ENCODE measurements around the gene DLG2. TPM values are rescaled to one million over a fixed set of nuclear protein-coding genes. Genes with fewer than 3 reads are reported as not detected.

The DLG2 gene
- total and polyA plus RNA-seq, 2 of the 8 experiments (the other 6 are each of a cell fraction or from before 2014, with no cell fraction given), result 1.7 to 14.3 TPM

DNA sequence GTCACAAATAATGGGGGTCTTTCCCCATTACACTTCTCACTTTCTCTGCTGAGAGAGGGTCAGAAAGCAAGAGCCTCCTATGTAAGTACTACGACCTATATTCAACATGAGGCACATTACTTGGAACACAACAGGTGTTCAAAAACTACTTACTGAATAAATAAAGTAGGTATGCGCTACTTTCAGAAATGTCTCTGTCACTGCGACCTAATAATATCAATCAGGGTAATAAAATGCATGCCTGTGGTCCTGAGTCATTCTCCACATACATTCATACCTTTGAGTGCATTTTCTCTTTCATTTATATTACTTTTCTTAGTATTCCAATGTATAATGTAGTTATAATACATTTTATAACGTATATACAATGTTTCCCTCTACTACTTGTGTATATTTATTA is 838.9 kb downstream of the DLG2 start:
- H2BK15ac ChIP-seq (ENCODE audit: low read length), result no peak overlapping the region
- H3K79me1 ChIP-seq (ENCODE audit: low read depth, low read length), result no peaks in the 10 kb centered on the region
- H3K14ac ChIP-seq (ENCODE audit: insufficient read length), result no peak overlapping the region
- H3K4me3 ChIP-seq (ENCODE audit: extremely low read depth in 1 of 4, insufficient read depth in 2 of 4, low read depth in 3 of 4, low read length in 4 of 4), result no peak overlapping the region
- 83% methylated on average over 4 of the region's 4 CpGs; no CpG with 5 or more reads in 1 of the 2 experiments for WGBS, 2 experiments (ENCODE audit: extremely low coverage in 1 of 2, insufficient coverage in 1 of 2, insufficient read length in 1 of 2, insufficient replicate concordance in 2 of 2, low coverage in 1 of 2, low lambda C conversion rate in 2 of 2, missing lambda C conversion rate in 1 of 2)
- H2BK120ac ChIP-seq (replicated peaks; ENCODE audit: low read depth, low read length), result no peak overlapping the region
- H3K27me3 ChIP-seq (replicated peaks in 1 of 4; ENCODE audit: control insufficient read depth in 3 of 4, extremely low read depth in 1 of 4, insufficient read depth in 3 of 4, low read length in 3 of 4), result no peaks in the 10 kb centered on the region
- H2BK5ac ChIP-seq (ENCODE audit: low read depth, low read length), result no peak overlapping the region
- no peak overlapping the region for H4K5ac ChIP-seq (ENCODE audit: insufficient read length, low read depth, low read length)
- no peak overlapping the region for H2AK5ac ChIP-seq (ENCODE audit: low read depth, low read length)
- no peaks in the 10 kb centered on the region for H3K23me2 ChIP-seq (ENCODE audit: low read depth, low read length)
- H3K27ac ChIP-seq (ENCODE audit: low read depth, low read length), result no peak overlapping the region
- CTCF ChIA-PET (ENCODE audit: partially characterized antibody), result interaction anchor here (1.0 kb wide), 1 partner anchor 8 kb away, joined by 4 read pairs; no protein-coding TSS in a partner anchor
- H2AFZ ChIP-seq (ENCODE audit: low read length), result no peak overlapping the region
- H3K9ac ChIP-seq (replicated peaks in 1 of 4; ENCODE audit: extremely low read depth in 1 of 4, low read depth in 3 of 4, low read length in 3 of 4), result no peak overlapping the region
- no peaks in the 10 kb centered on the region for H3K4me1 ChIP-seq (replicated peaks in 1 of 4; ENCODE audit: control insufficient read depth in 3 of 4, insufficient read depth in 4 of 4, low read length in 3 of 4)
- H3K18ac ChIP-seq (ENCODE audit: extremely low read depth, low read length), result no peak overlapping the region
- H3K79me2 ChIP-seq (ENCODE audit: control insufficient read depth in 1 of 2, insufficient read depth in 2 of 2, low read length in 2 of 2), result no peaks in the 10 kb centered on the region
- FAIRE-seq (no peak), DNase-seq (ENCODE audit: low read depth in 1 of 2, low spot score in 2 of 2) (no peak)
- H3K56ac ChIP-seq (replicated peaks; ENCODE audit: insufficient read length, low read depth, low read length), result no peak overlapping the region
- no peak overlapping the region for H3K4ac ChIP-seq (replicated peaks; ENCODE audit: insufficient read length, low read depth, low read length)
- H3K23ac ChIP-seq (ENCODE audit: insufficient read length), result no peak overlapping the region
- TF ChIP-seq FOSL1 (IDR thresholded peaks at IDR 0.05; ENCODE audit: insufficient read depth, low read depth, low read length) (no peak), CBX5 (IDR thresholded peaks at IDR 0.05; ENCODE audit: low read depth, low read length) (no peak), SUZ12 (IDR thresholded peaks at IDR 0.05; ENCODE audit: low read length) (no peak), RFX5 (IDR thresholded peaks at IDR 0.05; ENCODE audit: borderline replicate concordance, low read depth, low read length) (no peak)
- TF ChIP-seq, protein P1, sequence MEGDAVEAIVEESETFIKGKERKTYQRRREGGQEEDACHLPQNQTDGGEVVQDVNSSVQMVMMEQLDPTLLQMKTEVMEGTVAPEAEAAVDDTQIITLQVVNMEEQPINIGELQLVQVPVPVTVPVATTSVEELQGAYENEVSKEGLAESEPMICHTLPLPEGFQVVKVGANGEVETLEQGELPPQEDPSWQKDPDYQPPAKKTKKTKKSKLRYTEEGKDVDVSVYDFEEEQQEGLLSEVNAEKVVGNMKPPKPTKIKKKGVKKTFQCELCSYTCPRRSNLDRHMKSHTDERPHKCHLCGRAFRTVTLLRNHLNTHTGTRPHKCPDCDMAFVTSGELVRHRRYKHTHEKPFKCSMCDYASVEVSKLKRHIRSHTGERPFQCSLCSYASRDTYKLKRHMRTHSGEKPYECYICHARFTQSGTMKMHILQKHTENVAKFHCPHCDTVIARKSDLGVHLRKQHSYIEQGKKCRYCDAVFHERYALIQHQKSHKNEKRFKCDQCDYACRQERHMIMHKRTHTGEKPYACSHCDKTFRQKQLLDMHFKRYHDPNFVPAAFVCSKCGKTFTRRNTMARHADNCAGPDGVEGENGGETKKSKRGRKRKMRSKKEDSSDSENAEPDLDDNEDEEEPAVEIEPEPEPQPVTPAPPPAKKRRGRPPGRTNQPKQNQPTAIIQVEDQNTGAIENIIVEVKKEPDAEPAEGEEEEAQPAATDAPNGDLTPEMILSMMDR (IDR thresholded peaks at IDR 0.05; ENCODE audit: control extremely low read depth in 1 of 3, insufficient read depth in 1 of 3, low read depth in 1 of 3, low read length in 3 of 3), result no peak
- TF ChIP-seq, protein P2, sequence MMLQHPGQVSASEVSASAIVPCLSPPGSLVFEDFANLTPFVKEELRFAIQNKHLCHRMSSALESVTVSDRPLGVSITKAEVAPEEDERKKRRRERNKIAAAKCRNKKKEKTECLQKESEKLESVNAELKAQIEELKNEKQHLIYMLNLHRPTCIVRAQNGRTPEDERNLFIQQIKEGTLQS (IDR thresholded peaks at IDR 0.05; ENCODE audit: insufficient read depth, low read depth, low read length), result no peak
- no peak overlapping the region for H2BK20ac ChIP-seq (ENCODE audit: low read length)
- H4K20me1 ChIP-seq (replicated peaks in 1 of 2; ENCODE audit: control insufficient read depth in 1 of 2, insufficient read depth in 2 of 2, low read length in 2 of 2), result no peaks in the 10 kb centered on the region
- no peak overlapping the region for H3K4me2 ChIP-seq (ENCODE audit: insufficient read depth in 1 of 2, low read depth in 2 of 2, low read length in 2 of 2)
- H2BK12ac ChIP-seq (ENCODE audit: low read depth, low read length), result no peak overlapping the region
- no peak overlapping the region for H4K8ac ChIP-seq (ENCODE audit: extremely low read depth, insufficient read depth, low read length)
- H3K36me3 ChIP-seq (ENCODE audit: control insufficient read depth in 2 of 4, insufficient read depth in 4 of 4, low read length in 3 of 4), result no peaks in the 10 kb centered on the region
- no peaks in the 10 kb centered on the region for H3K9me3 ChIP-seq (ENCODE audit: insufficient read depth in 2 of 2, low read depth in 1 of 2, low read length in 1 of 2)
- no peak overlapping the region for H4K91ac ChIP-seq (replicated peaks; ENCODE audit: insufficient read length, low read length)
- POLR2A ChIA-PET (ENCODE audit: partially characterized antibody), result no interaction called here
